Measurements from ENCODE around the gene TLE3.

DNA sequence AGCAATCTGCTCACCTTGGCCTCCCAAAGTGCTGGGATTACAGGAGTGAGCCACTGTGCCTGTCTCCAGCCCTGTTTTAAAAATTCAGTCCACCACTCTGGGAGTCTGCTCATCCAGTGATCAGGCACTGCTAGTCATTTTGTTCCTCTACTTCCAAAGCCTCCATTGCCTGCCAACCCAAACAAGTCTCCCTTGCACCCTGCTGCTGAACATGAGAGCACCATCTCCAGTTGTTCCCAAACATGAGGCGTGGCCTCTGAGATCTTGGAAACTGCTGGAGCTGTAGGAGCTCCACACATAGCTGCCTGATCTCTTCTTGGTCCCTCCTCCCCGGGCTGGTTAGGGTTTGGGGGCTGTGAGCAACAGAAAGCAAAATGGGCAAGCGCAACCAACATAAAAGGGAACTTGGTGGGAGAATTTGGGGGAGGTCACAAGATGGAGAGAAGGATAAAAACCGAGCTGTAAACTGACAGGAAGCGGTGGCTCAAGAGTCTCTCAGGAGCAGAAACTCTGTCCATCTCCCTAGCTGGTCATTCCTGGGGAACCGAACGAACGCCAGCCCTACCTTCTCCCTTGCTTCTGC lies 49.6 kb upstream of the TLE3 start:
- TF ChIP-seq, protein P1, sequence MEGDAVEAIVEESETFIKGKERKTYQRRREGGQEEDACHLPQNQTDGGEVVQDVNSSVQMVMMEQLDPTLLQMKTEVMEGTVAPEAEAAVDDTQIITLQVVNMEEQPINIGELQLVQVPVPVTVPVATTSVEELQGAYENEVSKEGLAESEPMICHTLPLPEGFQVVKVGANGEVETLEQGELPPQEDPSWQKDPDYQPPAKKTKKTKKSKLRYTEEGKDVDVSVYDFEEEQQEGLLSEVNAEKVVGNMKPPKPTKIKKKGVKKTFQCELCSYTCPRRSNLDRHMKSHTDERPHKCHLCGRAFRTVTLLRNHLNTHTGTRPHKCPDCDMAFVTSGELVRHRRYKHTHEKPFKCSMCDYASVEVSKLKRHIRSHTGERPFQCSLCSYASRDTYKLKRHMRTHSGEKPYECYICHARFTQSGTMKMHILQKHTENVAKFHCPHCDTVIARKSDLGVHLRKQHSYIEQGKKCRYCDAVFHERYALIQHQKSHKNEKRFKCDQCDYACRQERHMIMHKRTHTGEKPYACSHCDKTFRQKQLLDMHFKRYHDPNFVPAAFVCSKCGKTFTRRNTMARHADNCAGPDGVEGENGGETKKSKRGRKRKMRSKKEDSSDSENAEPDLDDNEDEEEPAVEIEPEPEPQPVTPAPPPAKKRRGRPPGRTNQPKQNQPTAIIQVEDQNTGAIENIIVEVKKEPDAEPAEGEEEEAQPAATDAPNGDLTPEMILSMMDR (IDR thresholded peaks at IDR 0.05; ENCODE audit: insufficient read depth, low read length, poor library complexity, severe bottlenecking), result no peak
- TF ChIP-seq EZH2phosphoT487 (conservative IDR thresholded peaks at IDR 0.05; ENCODE audit: low read length), result no peak
